ENCODE data around the gene RNF32.
A peak's percentile ranks its signal among the peaks of the same experiment; 100 is the strongest.
"Not testable (repeated sequence)": the region's sequence is repeated elsewhere in the genome, so short reads cannot be mapped to it uniquely, and the experiment has no call there.

RNF32 gene

DNA sequence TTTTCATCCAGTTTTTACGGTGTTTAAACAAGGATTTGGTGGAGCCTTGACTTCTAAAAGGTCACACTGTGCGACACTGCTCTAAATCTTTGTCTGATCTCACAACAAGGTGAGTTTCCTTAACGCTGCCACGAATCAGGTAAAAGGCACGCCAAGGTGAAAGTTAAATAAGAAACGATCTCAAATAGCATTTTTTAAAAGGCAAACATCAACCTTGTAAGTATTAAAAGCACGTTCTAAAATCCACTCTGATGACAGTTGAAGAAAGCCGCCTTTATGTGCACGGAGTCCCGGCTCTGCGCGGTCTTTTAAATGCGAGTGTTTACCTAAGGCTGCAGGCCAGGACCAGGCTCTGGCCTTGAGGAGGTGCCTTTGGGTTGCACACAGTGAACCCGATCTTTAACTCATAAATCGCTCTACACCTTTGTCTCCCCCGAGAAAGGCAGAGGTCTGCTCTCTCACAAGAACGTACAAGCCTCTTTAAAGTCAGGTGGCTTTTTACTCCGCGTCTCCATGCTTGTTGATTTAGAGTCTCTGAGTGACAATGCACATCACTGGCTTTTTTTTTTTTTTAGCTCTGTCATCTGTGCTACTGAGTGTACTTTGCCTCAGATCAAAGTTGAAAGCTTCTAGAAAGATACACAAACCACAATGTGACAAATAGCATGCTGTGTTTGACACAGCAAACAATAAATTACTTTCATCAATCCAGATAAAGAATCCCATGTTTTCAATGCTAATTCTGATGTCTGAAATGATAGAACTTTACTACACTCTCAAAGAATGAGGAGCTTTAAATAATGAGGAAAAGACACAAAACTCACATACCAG, 25.9 kb upstream of the RNF32 start:
- no peak for DNase-seq (ENCODE audit: low spot score)

DNA sequence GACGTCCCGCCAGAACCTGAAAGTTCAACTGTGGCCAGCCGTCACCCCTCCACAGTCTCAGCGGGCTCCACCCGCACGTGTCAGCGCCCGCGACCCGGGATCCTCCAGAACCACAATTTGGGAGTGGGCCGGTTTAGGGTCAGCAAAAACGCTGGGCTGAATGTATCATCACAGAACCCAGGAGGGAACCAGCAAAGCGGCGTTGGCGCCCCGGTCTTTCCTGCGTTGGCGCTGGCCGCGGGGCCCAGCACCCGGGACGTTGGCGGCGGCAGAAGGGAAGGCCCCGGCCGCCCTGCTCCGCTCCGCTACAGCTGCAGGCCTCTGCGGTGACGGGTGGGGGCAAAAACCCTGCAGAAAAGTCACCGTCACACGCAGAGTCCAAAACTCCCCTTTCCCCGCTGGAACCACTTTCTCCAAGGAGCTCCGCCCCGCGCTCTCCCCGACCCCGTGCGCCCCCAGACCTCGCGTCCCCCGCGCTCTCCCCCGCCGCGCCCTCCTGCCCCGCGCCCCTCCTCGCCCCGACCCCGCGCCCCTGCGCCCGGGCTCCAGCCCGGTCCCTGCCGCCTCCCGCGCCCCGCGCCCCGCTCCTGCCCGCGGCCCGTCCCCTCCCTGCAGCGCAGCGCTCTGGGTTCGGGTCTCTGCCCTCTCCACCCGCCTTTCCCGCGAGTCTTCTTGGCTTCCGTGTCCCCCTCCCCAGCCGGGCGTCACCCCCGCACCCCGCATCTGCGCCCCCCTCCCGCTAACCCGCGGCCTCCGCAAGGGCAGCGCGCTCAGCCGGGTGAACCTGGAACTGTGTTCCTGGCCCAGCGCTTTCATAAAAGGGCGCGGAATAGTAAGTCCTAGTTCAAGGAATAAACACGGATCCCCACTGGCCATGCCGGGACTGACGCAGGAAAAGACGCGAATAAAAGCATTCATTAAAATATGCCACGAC, 24.0 kb upstream of the RNF32 start:
- DNase-seq (ENCODE audit: low spot score), result peak; percentile 33

DNA sequence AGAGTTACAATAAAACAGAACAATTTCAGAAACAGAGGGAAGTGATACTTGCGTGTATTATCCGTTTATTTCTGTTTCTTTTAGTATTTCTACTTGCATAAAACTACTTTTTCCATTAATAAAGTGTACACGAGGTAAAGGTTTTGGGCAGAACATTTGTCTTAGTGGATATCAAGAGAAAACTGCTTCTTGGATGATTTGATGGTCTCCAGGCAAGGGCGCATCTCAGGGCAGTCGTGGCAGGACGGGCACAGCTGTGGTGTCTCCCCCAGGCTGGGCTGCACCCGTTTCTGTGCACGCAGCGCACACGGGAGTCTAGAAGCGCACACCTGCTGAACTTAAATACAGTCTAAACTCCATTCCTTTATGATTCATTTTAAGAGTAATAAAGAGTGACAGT, 23.4 kb upstream of the RNF32 start:
- DNase-seq (ENCODE audit: low spot score), result no peak

DNA sequence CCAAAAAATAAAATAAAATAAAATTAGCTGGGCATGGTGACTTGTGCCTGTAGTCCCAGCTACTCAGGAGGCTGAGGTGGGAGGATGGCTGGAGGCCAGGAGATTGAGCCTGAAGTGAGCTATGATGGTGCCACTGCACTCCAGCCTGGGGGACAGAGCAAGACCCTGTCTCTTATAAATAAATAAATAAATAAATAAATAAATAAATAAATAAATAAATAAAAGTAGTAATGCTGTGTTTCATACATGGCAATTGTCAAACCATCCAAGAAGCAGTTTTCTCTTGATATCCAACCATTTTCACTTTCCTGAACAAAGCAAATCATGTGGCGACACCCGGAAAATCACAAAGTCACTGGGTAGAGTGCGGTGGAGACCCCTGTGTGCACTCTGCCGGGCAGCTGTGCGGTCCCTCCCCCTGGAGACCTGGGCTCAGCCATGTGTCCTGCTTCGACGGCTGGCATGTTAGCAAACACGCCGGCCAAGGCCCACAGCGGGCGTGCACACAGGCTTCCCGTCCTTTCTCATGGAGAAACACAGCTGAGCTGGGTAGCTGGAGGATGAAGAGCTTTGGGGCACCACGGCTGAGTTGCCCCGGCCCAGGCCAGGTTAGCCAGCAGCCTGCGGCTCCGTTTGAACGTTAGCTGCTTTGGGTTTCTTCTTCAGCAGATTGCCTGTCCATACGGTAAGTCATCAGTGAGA, 22.3 kb upstream of the RNF32 start:
- DNase-seq (ENCODE audit: low spot score), result no peak

DNA sequence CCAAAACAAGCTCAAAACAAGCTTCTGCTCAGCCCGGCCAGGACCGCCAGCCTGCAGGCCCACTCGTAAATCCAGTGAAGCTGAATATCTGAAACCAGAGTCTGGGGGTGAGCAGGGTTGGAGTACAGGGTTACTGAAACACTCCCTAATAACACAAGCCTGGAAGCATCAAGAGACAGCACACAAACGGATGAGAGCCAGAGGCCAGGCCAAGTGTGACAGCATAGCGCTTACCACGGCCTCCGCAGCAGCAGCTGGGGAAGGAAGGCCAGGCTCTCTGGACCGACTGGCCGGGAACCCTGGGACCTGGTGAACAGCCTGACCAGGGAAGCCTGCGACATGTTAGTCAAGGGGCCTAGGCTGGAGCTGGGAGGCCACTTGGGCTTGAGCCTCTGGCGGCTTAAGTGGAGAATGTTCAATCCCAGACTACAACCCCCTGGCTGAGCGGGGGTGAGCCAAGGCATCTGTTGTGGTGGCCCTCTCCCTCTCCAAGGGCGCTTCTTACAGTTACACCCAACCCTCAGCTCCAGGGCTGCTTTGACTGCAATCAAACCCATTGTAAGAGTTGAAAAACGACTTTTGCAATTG, 21.7 kb upstream of the RNF32 start:
- no peak for DNase-seq (ENCODE audit: low spot score)

DNA sequence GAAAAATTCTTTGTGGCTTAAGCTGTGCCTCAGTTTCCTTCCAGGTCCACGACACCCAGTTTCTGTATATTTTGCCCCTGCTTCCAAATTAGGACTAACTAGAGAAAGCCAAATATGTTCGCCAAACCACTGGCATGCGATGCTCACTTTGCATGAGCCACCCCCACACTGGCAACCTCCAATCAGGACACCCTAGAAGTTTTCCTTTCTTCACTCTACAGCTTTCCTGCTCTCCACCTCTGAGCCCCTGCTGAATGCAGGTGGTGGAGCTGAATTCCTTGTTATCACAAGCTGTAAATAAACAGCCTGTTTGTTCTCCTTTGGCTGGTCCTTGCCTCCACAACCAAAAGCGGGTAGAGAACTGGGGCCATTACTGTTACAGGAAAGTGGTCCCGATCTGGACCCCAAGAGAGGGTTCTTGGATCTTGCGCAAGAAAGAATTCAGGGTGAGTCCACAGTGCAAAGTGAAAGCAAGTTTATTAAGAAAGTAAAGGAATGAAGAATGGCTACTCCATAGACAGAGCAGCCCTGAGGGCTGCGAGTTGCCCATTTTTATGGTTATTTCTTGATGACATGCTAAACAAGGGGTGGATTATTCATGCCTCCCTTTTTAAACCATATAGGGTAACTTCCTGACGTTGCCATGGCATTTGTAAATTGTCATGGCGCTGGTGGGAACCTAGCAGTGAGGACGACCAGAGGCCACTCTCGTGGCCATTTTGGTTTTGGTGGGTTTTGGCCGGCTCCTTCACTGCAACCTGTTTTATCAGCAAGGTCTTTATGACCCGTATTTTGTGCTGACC, 20.9 kb upstream of the RNF32 start:
- not testable (repeated sequence) for DNase-seq (ENCODE audit: low spot score)

DNA sequence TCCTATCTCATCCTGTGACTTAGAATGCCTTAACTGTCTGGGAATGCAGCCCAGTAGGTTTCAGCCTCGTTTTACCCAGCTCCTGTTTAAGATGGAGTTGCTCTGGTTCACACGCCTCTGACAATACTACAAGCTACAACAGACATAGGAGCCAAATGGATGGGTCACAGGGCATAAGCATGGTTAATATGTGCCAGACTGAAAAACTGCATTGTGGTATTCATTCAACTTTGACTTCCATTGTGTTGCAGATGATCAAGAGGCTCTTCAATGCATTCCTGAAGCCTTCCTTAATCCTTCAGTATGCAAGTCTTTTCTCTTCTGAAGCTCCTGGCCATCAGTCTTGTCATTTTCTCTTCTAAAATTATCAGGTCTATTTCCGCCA, 20.3 kb upstream of the RNF32 start:
- DNase-seq (ENCODE audit: low spot score), result no peak

DNA sequence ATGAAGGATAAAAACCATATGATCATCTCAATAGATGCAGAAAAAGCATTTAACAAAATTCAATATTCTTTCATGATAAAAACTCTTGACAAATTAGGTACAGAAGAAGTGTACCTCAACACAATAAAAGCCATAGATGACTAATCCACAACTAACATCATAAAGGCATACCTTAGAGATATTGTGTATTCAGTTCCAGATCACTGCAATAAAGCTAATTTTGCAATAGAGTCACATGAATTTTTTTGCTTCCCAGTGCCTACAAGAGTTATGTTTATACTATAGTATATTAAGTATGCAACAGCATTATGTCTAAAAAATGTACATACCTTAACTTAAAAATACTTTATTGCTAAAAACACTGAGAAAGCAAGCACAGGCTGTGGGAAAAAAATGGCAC, 18.9 kb upstream of the RNF32 start:
- no peak for DNase-seq (ENCODE audit: low spot score)

DNA sequence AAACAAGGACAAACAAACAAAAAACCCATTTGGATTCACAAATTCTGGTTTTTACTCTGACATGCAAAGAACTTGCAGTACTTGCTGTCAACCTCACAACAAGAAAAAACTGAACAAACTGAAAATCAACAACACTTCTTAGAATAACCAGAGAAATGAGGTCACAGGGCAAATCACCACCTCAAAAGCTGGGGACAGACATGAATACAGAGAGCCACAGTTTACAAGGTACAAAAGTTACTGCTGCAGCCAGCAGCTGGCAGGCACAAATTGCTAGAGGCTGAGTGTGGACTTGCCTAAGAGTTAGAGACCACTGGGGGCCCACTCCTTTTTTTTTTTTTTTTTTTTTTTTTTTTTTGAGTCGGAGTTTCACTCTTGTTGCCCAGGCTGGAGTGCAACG, 15.0 kb upstream of the RNF32 start:
- no peak for DNase-seq (ENCODE audit: low spot score)

DNA sequence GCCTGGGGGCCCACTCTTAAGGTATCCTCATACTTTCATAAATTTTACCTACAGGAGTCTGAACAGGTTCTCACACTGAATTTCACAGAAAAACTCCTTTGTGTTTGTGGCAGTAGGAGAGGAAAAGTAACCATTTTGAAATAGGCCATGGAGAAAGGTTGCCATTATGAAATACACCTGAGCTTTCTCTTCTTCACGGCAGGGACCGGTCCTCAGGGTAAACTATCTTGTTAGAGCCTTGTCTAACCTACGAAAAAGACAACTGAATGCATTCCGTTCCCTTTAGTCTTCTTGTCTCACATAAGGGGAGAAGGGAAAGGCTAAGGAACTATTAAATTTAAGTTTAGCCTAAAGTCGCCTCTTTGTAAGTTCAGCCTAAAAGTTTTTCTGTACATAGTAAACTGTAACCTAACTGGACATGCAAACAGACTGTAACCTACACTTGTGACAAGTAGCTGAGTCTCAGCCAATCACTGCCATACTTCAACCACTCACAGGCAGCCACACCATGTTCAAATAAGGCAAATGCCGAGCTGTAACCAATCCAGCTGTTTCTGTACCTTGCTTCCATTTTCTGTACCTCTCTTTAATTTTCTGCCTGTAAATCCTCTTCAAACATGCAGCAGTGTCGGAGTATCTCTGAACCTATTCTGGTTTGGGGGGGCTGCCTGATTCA, 14.2 kb upstream of the RNF32 start:
- DNase-seq (ENCODE audit: low spot score), result no peak

DNA sequence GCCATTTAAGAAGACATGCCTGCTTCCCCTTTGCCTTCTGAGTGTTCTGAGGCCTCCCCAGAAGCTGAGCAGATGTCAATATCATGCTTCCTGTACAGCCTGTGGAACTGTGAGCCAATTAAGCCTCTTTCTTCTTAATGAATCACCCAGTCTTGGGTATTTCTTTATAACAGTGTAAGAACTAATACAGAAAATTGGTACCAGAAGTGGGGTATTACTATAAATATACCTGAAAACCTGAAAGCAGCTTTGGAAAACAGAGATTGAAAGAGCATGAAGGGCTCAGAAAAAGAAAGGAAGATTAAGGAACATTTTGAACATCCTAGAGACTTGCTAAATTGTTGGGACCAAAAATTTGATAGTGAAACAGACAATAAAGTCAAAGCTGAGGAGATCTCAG, 12.0 kb upstream of the RNF32 start:
- DNase-seq (ENCODE audit: low spot score), result no peak

DNA sequence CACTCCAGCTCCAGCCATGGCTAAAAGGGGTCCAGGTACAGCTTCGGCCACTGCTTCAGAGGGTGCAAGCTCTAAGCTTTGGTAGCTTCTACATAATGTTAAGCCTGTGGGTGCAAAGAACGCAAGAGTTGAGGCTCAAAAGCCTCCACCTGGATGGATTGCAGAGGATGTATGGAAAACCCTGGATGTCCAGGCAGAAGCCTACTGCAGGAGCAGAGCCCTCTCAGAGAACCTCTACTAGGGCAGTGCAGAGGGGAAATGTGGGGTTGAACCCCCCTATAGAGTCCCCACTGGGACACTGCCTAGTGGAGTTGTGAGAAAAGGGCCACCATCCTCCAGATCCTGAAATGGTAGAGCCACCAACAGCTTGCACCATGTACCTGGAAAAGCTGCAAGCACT, 10.7 kb upstream of the RNF32 start:
- no peak for DNase-seq (ENCODE audit: low spot score)

DNA sequence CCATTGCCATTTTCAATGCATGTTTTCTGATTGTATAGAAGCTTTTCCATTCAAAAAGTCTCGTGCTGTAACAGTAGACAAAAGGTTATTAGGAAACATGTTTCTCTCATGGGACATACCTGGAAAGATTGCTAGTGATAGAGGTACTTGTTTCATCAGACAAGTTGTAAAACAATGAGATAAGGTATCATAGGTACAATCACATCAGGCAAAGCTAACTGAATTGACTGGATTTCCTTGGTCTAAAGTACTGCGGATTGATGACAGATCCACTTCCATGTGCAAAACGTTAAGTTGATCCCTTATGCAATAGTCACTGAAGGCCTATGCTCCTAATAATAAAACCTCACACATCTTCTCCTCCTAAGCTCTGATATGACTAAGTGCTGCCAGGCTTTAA, 6.5 kb upstream of the RNF32 start:
- DNase-seq (ENCODE audit: low spot score), result no peak

DNA sequence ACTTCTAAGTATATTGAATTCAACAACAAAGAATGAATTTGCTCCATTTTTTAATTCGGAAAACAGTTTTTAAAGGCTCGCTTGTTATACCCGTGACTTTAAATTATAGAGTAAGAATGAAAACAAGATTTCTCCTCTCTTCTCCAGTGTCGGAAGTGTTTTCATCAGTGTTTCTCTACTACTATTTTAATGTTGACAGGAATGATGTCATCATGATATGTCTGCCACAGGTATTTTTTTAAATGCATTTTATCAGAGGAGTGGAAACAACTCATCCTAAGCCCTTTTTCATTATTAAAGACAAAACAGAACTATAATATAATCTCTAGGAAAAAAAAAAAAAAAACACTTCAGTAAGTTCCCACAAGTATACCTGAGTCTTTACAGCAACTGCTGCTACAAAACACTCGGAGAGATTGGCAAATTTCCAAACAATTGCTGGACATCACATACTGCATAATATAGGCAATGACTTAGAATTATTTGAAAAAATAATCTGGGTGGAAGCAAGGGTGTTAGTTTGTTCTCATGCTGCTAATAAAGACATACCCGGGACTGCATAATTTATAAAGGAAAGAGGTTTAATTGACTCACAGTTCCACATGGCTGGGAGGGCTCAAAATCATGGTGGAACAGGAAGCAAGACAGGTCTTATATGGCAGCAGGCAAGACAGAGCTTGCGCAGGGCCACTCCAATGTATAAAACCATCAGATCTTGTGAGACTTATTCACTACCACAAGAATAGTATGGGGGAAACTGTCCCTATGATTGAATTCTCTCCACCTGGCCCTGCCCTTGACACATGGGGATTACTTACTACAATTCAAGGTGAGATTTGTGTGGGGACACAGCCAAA, 4.8 kb upstream of the RNF32 start:
- DNase-seq (ENCODE audit: low spot score), result no peak

DNA sequence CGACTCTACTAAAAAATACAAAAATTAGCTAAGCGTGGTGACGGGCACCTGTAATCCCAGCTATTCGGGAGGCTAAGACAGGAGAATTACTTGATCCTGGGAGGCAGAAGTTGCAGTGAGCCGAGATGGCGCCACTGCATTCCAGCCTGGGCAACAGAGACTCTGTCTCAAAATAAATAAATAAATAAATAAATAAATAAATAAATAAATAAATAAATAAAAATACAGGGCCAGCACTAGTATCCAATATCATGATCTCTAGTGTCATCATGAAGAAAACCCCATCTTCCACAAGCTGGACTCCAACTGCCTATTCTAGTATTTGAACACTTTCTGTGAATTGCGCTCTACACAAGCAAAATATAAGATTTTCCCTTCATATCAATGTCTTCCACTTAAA, 3.5 kb upstream of the RNF32 start:
- not testable (repeated sequence) for DNase-seq (ENCODE audit: low spot score)

DNA sequence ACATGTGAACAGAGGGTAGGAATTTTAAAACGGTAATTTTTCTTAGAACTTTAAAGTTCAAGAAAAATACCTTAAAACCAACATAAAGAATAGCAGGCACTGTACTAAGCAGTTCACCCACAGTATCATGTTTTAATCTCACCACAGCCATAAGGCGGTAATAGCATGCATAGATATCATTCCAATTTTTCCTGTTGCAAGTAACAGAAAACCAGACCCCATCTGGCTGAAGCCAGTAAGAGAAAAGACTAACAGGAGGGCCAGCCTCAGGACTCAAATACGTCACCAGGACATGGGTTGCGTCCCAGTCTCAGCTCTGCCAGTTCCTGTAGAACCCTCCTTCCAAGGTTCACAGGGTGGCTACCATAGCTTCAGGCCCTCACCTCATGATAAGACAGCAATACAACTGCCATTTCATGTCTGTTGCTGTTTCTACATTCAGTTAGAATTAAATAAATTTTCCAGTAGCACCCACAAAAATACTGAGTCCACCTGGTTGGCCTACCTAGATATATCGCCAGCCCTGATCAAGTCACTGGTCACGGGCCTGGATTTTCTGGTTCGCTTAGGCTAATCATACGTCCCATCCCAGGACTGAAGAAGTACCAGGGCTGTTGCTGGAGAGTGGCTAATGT, 2.0 kb upstream of the RNF32 start:
- DNase-seq (ENCODE audit: low spot score), result no peak

DNA sequence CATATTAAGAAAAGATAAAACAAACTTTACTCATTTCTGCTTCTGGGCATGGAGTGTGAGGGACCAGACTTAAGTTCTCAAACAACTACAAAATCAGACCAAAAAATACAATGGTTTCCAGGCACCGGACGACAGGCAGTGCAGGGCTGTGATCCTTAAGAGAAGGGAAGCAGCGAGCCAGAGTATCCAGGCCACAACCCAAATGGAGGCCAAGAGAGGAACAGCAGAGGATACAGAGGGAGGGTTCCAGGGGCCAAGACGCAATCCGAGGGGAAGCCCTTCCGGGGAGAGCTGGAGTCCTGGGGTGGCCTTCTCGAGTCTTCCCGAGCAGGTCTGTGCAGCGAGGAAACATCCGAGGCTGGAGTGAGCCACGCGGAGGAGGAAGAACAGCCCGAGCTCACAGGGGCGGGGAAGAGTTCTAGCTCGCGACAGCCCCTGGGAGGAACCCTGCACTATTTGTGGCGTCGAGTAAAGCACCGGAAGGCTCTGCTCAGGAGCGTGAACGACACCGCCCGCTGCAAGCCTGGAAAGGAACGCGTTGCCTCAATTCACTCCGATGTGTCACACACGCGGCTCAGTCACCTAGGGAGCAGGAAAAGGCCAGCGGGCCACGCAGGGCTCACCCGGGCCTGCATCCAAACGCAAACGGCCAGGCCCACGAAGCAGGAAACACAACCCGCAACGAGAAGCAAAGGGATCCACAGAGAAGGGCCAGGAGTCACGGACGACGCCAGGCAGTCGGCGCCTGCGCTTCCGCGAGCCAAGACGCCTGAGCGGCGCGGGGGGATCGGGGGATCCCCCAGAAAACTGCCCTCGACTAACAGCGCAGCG, 933 bp upstream of the RNF32 start:
- DNase-seq (ENCODE audit: low spot score), result no peak

DNA sequence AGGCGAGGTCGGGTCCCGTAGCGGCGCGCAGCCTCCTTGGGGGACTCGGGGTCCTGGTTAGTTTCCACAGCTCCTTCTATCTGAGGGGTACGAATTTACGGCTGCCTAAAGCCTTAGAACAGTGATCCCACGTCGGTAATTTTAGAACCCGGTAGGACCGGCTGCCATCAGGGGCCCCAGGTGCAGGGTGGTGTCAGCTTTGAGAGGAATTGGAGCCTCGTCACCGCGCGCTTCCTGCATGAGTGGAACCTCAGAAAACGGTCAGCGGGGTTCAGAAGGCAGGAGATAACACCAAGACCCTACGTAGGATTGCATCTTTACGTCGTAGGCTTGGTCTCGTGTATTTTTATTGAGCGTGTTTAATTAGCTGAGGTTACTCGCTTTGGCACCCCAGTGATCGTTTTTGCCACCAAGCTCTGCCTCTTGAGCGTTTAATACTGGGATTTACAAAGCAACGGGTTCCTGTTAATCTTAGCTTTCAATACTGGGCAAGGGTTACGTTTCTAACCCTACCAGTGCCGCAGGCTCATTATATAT, 443 bp downstream of the RNF32 start:
- no peak for DNase-seq (ENCODE audit: low spot score)
